Activated CD8-positive, alpha-beta memory T cell treated with anti-CD3 and anti-CD28 coated beads for 1 hour (primary cell): ENCODE data around the gene PARP3.
"Not testable (repeated sequence)": the region's sequence is repeated elsewhere in the genome, so short reads cannot be mapped to it uniquely, and the experiment has no call there.

Source experiments
- DNase-seq, 2 donors: peaks; one replicate each; pipeline ENCODE4 v3.0.0-alpha.2; 2020; ENCODE audit warnings: low read depth in 1 of 2; ENCODE audit errors: extremely low read depth in 1 of 2

The PARP3 gene

DNA sequence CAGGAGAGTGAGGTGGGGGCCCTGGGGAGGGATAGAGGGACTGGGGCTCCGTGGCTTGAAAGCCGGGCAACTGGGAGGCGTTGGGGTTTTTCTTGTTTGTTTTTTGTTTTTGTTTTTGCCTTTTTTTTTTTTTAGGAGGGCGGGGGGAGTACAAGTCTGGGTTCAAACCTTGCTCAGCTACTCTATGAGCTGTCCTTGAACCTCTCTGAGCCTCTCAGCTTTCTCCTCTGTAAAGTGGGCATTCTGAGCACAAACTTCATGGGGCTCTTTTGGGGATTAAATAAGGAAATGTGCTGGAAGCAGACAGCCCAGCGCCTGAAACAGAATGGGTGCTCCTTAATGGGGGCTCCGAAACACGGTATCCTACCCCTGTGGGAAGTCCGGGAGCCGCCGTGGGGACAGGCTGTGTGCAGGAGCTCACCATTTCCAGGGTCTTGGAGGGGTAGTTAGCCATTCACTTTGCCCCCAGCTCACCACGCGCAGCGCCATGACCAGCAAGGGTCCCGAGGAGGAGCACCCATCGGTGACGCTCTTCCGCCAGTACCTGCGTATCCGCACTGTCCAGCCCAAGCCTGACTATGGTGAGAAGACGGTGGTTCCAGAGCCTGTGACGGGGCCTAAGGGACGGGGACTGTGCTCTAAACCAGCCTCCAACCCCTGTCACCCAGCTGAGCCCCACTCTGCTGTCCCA lies 41.6 kb downstream of the PARP3 start:
- DNase-seq, result no peak

DNA sequence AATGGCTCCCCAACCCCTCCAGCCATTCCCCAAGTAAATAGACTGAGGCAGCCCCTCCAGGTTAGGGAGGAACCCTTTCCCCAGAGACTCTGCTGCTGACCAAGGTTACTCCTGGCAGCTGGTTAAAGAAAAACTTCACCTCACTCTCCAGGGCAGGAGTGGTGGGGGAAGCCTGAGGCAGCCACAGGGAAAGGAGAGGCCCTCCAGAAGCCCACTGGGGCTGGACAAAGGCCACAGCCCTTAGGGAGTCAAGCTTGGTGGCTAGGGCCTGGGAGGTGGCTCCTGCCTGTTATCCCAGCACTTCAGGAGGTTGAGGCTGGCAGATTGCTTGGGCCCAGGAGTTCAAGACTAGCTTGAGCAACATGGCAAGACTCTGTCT lies 42.1 kb downstream of the PARP3 start:
- no peak for DNase-seq

- DNase-seq, result no peak
Measured at GRCh38 chr3:51985063-51985462, 42.9 kb downstream of the PARP3 start.

GRCh38 chr3:51986010-51986947 lies 44.1 kb downstream of the PARP3 start:
- no peak for DNase-seq

DNA sequence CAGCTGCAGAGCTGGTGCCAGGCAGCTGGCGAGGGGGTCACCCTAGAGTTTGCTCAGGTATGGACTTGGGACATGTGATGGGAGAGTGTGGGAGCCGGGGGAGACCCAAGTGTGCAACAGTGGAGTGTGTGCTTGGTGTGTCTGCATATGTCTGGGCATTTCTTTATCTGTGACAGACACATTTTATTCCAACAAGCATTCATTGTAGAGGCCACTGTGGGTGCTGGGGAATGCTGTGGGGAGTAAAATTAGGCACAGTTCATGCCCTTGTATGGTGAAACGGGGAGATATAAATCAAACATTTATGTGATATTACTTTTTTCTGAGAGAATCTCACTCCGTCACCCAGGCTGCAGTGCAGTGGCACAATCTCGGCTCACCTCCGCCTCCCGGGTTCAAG lies 45.4 kb downstream of the PARP3 start:
- no peak for DNase-seq

- no peak for DNase-seq
Measured at GRCh38 chr3:51988286-51989146, 46.4 kb downstream of the PARP3 start.

- not testable (repeated sequence) for DNase-seq
Measured at GRCh38 chr3:51990501-51990971, 48.4 kb downstream of the PARP3 start.

DNA sequence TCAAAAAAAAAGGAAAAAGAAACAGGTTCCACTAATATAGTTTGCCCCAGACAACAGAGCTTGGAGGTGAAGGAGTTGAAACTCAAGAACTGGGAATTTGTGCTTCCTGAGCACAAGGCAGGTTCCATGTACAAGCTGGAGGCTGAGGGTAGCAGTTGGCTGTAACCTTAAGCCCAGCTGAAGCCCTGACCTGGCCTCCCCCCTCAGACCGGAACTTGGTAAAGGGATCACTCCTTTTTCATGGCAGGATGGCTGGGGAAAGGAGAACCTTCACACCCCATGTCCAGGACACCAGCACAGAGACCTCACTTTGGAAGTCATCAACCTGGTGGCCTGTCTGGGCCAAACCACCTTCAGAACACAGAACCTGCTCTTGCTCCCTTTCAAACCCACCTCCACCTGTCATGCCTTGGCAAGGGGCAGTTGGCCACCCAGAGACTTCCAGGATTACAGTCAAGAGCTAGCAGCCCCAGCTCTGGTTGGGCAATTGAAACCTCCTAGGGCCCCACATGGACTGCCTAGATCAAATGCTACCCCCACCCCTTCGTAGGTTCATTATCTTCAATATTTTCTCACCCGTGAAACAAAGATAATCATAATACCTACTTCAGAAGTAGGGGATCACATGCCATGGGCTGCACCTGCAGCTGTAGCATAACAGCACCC lies 50.0 kb downstream of the PARP3 start:
- DNase-seq, result no peak

DNA sequence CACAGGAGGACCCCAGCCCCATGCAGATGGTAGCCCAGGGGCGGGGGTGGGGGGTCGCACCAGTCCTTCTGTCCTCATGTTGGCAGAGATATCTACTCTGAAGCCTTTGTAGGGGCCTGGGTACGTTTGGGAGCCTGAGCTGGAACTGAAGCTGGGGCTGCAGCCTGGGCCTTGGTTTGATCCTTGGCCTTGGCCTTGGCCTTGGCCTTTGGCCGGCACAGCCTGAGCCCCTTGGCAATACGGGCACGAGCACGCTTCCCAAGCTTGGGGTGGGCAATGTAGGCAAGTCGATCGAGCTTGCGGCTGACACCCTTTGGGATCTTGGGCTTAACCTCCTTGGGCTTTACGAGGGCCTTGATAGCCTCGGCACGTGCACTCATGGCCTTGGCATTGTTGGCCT lies 51.5 kb downstream of the PARP3 start:
- DNase-seq, result not testable (repeated sequence)

- no peak for DNase-seq
Measured at GRCh38 chr3:51994530-51994929, 52.4 kb downstream of the PARP3 start.

DNA sequence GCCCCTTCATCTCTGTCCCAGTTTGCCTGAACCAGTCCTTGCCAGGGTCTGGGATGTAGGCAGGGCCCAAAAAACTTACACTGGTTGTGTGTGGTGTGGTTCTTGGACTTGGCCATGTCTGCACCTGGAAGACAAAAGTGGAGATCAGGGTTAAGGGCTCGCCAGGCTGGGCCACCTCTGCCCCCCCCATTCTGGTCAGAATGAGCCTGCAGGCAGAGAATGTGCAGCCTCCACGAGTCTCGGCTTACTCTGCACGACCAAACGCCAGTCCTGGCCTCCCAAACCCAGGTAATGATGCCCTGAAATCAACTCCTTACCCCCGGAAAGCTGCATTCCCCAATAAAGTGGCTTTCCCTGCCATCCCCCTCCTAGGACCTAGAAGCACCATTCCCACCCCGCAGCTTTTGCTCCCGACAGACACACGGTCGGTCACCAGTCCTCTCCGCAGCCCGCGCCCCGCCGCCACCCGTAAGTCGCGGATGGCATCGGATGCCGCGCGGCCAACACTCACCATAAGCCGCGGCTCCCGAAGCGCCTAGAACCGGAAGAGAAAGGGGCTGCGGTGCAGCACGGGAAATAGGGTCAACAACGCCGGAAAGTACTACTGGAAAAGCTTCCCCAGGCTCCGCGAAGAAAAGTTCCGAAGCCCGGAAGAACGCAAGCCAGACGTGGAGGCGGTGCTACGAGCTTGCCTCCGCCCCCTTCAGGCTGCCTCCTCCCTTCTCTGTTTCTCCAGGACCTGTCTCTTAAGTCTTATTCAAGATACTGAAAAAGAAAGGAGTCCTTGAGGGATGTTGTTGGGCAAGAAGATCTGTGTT lies 53.4 kb downstream of the PARP3 start, which contains the start of gene RPL29:
Gene RPL29 (minus strand): TSS at position 550 of the 818 bp plus-strand sequence. CDS start 434 bp downstream, at position 116.
- peak; percentile 75 to 79 for DNase-seq

DNA sequence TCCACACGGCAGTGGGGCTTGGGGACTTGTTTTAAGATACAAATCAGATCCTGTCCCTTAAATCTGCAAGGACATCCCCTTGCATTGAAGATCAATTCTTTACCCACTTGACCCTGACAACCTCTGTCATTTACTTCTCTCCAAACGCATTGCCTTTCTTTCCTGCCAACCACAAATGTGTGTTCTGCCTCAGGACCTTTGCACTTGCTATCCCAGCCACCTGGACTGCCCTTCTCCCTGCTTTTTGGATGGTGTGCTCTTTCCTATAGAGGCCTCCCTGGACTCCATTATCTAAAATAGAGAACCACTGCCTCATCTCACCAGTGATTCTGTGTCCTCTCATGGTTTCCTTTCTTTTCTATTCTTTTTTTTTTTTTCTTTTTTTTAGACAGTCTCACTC lies 55.0 kb downstream of the PARP3 start:
- DNase-seq, result no peak

DNA sequence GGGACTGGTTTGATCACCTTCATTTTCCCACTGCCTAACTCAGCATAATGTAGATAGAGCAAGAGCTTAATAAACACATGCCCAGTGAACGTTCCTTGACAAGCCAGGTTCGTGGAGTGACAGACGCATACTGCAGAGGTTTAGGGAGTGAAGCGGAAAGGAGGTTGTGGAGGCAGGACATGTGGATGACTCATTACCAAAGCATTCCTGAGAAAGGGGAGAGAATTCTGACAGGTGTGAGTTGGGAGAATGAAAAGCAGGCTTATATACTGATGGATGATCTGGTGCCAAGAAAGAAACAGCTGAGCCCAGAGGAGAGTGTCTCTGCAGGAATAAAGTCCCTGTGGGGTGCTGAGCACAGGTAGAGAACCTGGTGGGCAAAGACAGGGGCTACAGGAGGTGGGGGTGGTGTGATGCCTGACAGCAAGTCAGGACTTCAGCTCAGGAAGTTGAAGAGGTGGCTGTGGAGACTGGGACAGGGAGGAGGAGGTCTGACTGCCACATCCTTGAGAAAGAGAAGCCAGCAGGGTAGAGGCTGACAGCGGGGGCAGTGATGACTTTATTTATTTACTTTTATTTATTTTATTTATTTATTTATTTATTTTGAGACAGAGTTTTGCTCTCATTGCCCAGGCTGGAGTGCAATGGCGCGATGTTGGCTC lies 55.9 kb downstream of the PARP3 start:
- DNase-seq, result no peak
